Panc1 (cell line): ENCODE data around the gene CD226. TPM values are rescaled to one million over a fixed set of nuclear protein-coding genes. Genes with fewer than 3 reads are reported as not detected.

ENCODE experiments used
- ATAC-seq: fragments of 200-7000 bp; cut with Tn5 transposase; 2 replicates; pipeline ENCODE4 v1.9.1; 2020; ENCODE audit warnings: mild to moderate bottlenecking, moderate library complexity
- BruUV-seq: library from RNA; stranded (reverse); fragments of 400-500 nt; replicated peaks from 2 replicates; lab custom pipeline; 2021; lab: Mats Ljungman, UMichigan
- CTCF ChIA-PET: fragments of 300-600 bp; sonication (Branson Sonifier 250); formaldehyde crosslinking; loops from one replicate; lab custom pipeline; 2022; ENCODE audit warnings: antibody characterized with exemption; lab: Charles Lee
- POLR2A ChIA-PET: fragments of 300-600 bp; sonication (Branson Sonifier 250); formaldehyde crosslinking; loops from one replicate; lab custom pipeline; 2022; ENCODE audit warnings: antibody characterized with exemption; lab: Charles Lee
- DNase-seq: peaks from one replicate; pipeline ENCODE4 v3.0.0-alpha.2; 2010; ENCODE audit warnings: low read depth, low spot score
- H3K27ac ChIP-seq: 2 replicates; pipeline ENCODE4 v1.5.1; 2011; ENCODE audit warnings: mild to moderate bottlenecking, low read length, inconsistent platforms
- H3K27me3 ChIP-seq: fragments of 200-500 bp; sonication (Bioruptor generic); 2 replicates; pipeline ENCODE4 v1.6.0; 2014; ENCODE audit warnings: low read length, inconsistent platforms; ENCODE audit not compliant: control insufficient read depth, insufficient read depth
- H3K36me3 ChIP-seq: fragments of 200-500 bp; sonication (Bioruptor generic); 2 replicates; pipeline ENCODE4 v1.5.1; 2014; ENCODE audit warnings: inconsistent platforms, mild to moderate bottlenecking, low read length, moderate library complexity; ENCODE audit not compliant: control insufficient read depth, insufficient read depth
- H3K4me1 ChIP-seq: 2 replicates; pipeline ENCODE4 v1.5.1; 2011; ENCODE audit warnings: inconsistent platforms, mild to moderate bottlenecking, low read length, moderate library complexity; ENCODE audit not compliant: control insufficient read depth, insufficient read depth
- H3K4me3 ChIP-seq, 2 experiments: 2 replicates each; pipeline ENCODE4 v1.5.1; 2011 to 2012; ENCODE audit warnings: low read depth in 2 of 2, low read length in 2 of 2, mild to moderate bottlenecking in 2 of 2, inconsistent platforms in 1 of 2, moderate library complexity in 1 of 2
- H3K9me3 ChIP-seq: fragments of 200-500 bp; sonication (Bioruptor generic); 2 replicates; pipeline ENCODE4 v1.5.1; 2014; ENCODE audit warnings: low read depth, mild to moderate bottlenecking, inconsistent platforms, low read length, moderate library complexity; ENCODE audit not compliant: control insufficient read depth, insufficient read depth
- CTCF ChIP-seq: fragments of 450-650 bp; IDR thresholded peaks from 2 replicates; pipeline ENCODE4 v1.5.1; 2017; ENCODE audit warnings: mild to moderate bottlenecking
- POLR2AphosphoS5 ChIP-seq: IDR thresholded peaks from 2 replicates; pipeline ENCODE4 v1.6.1; 2012; ENCODE audit warnings: mild to moderate bottlenecking, low read depth, low read length, moderate library complexity
- REST ChIP-seq, 2 experiments: IDR thresholded peaks; 2 replicates each; pipeline ENCODE4 v1.6.1; 2011 to 2012; ENCODE audit warnings: low read depth in 2 of 2, control low read depth in 1 of 2, low read length in 1 of 2, mild to moderate bottlenecking in 1 of 2, moderate library complexity in 1 of 2; ENCODE audit not compliant: insufficient read depth in 1 of 2
- SIN3A ChIP-seq: IDR thresholded peaks from 2 replicates; pipeline ENCODE4 v1.6.1; 2012; ENCODE audit warnings: low read depth, mild to moderate bottlenecking, low read length, moderate library complexity, borderline replicate concordance; ENCODE audit not compliant: insufficient read depth
- TCF7L2 ChIP-seq: IDR thresholded peaks from 2 replicates; pipeline ENCODE4 v1.6.1; 2011; ENCODE audit warnings: mild to moderate bottlenecking, low read depth, low read length, inconsistent platforms
- in situ Hi-C: cut with HindIII; loops from 2 replicates; pipeline ENCODE4 v1.10.0; 2016; ENCODE audit warnings: low sequenced_read_pairs, low pct_unique_long_range_greater_than_20kb
- intact Hi-C: fragments of 100-400 bp; cut with micrococcal nuclease; formaldehyde crosslinking; loops from one replicate; pipeline ENCODE4 v1.10.0; 2022; ENCODE audit not compliant: unreplicated experiment
- total RNA-seq: library from RNA; stranded (reverse); gene quantifications from one replicate; pipeline ENCODE4 v1.2.1, GENCODE V29; 2021; ENCODE audit not compliant: unreplicated experiment

The CD226 gene
- total RNA-seq, 1 experiment from 2014 or later, result 0.95 TPM

- DNase-seq (no peak), ATAC-seq (no peak)
- Histone ChIP-seq H3K4me1 (no peaks in the 10 kb centered on the region), H3K27ac (no peak overlapping the region), H3K36me3 (no peaks in the 10 kb centered on the region), H3K9me3 (no peaks in the 10 kb centered on the region), H3K4me3 (no peak overlapping the region), H3K27me3 (no peaks in the 10 kb centered on the region)
- no TSS peak for BruUV-seq
- CTCF ChIA-PET, result no interaction called here
- in situ Hi-C loops (no loop called here), intact Hi-C loops (no loop called here)
- TF ChIP-seq POLR2AphosphoS5, result no peak
- TF ChIP-seq REST (IDR thresholded peaks at IDR 0.05; ENCODE audit: insufficient read depth in 1 of 2, low read depth in 2 of 2, low read length in 1 of 2), result no peak
- POLR2A ChIA-PET, result no interaction called here
Measured at GRCh38 chr18:69878213-69878933, 69.3 kb downstream of the CD226 start.

GRCh38 chr18:69876490-69876889 lies 71.2 kb downstream of the CD226 start:
- H3K9me3 ChIP-seq, result no peaks in the 10 kb centered on the region
- no peaks in the 10 kb centered on the region for H3K27me3 ChIP-seq
- intact Hi-C loops (no loop called here), in situ Hi-C loops (no loop called here)
- H3K27ac ChIP-seq, result no peak overlapping the region
- ATAC-seq (no peak), DNase-seq (no peak)
- no peaks in the 10 kb centered on the region for H3K4me1 ChIP-seq
- CTCF ChIA-PET, result no interaction called here
- H3K4me3 ChIP-seq, result no peak overlapping the region
- POLR2A ChIA-PET, result no interaction called here
- no TSS peak for BruUV-seq
- no peaks in the 10 kb centered on the region for H3K36me3 ChIP-seq
- TF ChIP-seq CTCF (no peak), TCF7L2 (no peak), REST (IDR thresholded peaks at IDR 0.05; ENCODE audit: insufficient read depth in 1 of 2, low read depth in 2 of 2, low read length in 1 of 2) (no peak), SIN3A (no peak), POLR2AphosphoS5 (no peak)
